Left colon (tissue), 2 donors: ENCODE results near the gene MMP14. TPM values are rescaled to one million over a fixed set of nuclear protein-coding genes. Genes with fewer than 3 reads are reported as not detected.
"Not testable (repeated sequence)": the region's sequence is repeated elsewhere in the genome, so short reads cannot be mapped to it uniquely, and the experiment has no call there.

Experiments used
- ATAC-seq: fragments of 200-7000 bp; cut with Tn5 transposase; one replicate; pipeline ENCODE4 v1.9.1; 2020; ENCODE audit warnings: mild to moderate bottlenecking, moderate library complexity
- DNase-seq, 2 donors: peaks; one replicate each; pipeline ENCODE4 v3.0.0-alpha.2; 2020
- intact Hi-C, 2 donors: fragments of 100-400 bp; cut with DNase I in 1 of 2; cut with micrococcal nuclease in 1 of 2; formaldehyde crosslinking; loops; one replicate each; pipeline versions ENCODE4 v1.11.2 to v1.14.0; 2022; cut with DNase I, micrococcal nuclease
- long read RNA-seq: library from polyadenylated mRNA; unstranded; transcript quantifications from one replicate; pipeline ENCODE4 v2.0.0, GENCODE V29; 2021
- total RNA-seq, 2 donors: library from RNA; stranded (reverse); fragmentation: NEBNext Ultra II Directional; extraction: Animal tissue kit (Norgen Biotek cat#: 25700); gene quantifications; one replicate each; pipeline ENCODE4 v1.2.1, GENCODE V29; 2021
- donor health status: DM: no; HTN: no; CAD: no.
- donor health status: DM: yes; HTN: yes; CAD: no.

MMP14 gene
- total RNA-seq = 100 to 1,000 TPM in 1 of 2 donors, 10 to 100 TPM in 1; 83.0 to 101 TPM
- long read RNA-seq, partial matches to known transcripts = 1 of 1 reads
- long read RNA-seq, other reads (novel, unspliced or antisense) = 0 of 1 reads

DNA sequence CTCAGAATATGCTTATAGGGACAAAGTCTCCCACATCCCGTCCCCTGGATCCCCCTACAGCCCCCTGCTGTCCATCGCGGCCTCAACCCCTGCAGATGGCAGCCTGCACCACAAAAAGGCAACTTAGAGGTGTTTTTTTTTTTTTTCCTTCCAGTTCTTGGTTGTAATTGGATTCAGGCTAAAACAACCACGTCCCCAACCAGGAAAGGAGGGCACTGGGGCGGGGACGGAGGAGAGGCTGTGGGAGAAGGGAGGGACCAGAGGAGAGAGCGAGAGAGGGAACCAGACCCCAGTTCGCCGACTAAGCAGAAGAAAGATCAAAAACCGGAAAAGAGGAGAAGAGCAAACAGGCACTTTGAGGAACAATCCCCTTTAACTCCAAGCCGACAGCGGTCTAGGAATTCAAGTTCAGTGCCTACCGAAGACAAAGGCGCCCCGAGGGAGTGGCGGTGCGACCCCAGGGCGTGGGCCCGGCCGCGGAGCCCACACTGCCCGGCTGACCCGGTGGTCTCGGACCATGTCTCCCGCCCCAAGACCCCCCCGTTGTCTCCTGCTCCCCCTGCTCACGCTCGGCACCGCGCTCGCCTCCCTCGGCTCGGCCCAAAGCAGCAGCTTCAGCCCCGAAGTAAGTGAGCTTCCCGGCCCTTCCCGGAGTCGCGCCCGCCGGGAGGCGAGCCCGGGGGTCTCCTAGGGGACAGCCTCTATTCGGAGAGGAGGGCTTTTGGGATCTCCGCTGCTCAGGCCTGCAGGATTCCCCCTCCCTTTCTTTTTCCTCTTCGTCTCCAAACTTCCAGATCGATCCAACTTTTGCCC, at the start of gene MMP14:
MMP14 (plus strand) TSS at position 285 of the 813 bp plus-strand sequence; CDS start at position 518, 233 bp downstream.
- intact Hi-C loops = no loop called here
- ATAC-seq = peak; percentile 81

GRCh38 chr14:22786685-22787084, 49.7 kb upstream of the MMP14 start:
- DNase-seq = no peak
- no peak for ATAC-seq

More for the DNA sequence above, at the start of gene MMP14:
- peak; percentile 78 to 79 for DNase-seq

GRCh38 chr14:22791301-22791700, 45.1 kb upstream of the MMP14 start:
- no peak for ATAC-seq
- no peak for DNase-seq
- intact Hi-C loops = no loop called here

More at GRCh38 chr14:22786685-22787084, 49.7 kb upstream of the MMP14 start:
- intact Hi-C loops = no loop called here

- ATAC-seq (no peak), DNase-seq (no peak)
- intact Hi-C loops = no loop called here
Observed at GRCh38 chr14:22792158-22792557, 44.2 kb upstream of the MMP14 start.

DNA sequence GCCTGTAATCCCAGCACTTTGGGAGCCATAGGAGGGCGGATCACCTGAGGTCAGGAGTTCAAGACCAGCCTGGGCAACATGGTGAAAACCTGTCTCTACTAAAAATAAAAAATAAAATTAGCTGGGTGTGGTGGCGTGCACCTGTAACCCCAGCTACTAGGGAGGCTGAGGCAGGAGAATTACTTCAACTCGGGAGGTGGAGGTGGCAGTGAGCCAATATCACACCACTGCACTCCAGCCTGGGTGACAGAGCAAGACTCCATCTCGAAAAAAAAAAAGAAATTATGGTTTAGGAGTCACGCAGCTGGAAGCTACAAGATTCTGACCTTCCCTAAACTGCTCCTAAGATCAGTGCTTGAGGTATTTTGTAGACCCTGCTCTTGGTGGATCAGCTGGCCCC, 42.8 kb upstream of the MMP14 start:
- intact Hi-C loops, DNase-seq, ATAC-seq: not testable (repeated sequence)

- DNase-seq (no peak), ATAC-seq (no peak)
- intact Hi-C loops = no loop called here
Observed at GRCh38 chr14:22793976-22794375, 42.4 kb upstream of the MMP14 start.

DNA sequence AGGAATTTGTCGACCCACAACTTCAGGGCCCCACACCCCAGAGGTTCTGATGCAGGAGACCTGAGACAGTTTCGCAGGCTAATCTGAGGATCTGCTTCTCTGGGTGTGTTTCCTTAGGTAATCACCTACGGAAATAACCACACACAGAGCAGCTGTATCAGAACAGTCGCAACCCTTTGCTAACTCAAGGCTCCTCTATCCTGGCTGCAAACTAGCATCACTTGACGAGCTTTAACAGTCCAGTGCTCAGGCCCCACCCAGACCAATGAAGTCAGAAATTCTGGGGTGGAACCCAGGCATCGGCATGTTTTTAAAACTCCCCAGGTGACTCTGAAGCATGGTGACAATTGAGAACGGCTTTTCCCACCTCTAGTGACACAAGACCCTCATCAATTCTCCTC, 41.8 kb upstream of the MMP14 start:
- intact Hi-C loops = no loop called here
- no peak for DNase-seq
- ATAC-seq = no peak

GRCh38 chr14:22796087-22796707, 40.2 kb upstream of the MMP14 start:
- intact Hi-C loops = no loop called here
- DNase-seq (no peak), ATAC-seq (no peak)

- DNase-seq = no peak
- intact Hi-C loops = no loop called here
- no peak for ATAC-seq
Observed at GRCh38 chr14:22797017-22797917, 39.1 kb upstream of the MMP14 start.

- DNase-seq (no peak), ATAC-seq (no peak)
- intact Hi-C loops = no loop called here
Observed at GRCh38 chr14:22798528-22798927, 37.9 kb upstream of the MMP14 start.

DNA sequence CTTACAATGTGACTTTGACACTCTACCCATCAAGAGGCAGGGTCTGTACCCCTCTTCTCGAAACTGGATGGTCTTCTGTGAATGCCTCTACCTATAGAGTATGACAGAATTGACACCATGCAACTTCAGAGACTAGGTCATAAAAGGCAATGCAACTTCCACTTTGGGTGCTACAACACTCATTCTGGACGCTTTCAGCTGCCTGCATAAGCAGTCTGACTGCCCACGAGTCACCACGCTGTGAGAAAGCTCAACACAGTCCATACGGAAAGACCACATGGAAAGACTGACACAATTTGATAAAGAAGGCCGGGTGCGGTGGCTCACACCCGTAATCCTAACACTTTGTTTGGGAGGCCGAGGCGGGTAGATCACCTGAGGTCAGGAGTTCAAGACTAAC, 36.0 kb upstream of the MMP14 start:
- ATAC-seq (no peak), DNase-seq (no peak)
- intact Hi-C loops = no loop called here

GRCh38 chr14:22801716-22802115, 34.7 kb upstream of the MMP14 start:
- intact Hi-C loops = no loop called here
- DNase-seq (no peak), ATAC-seq (no peak)

DNA sequence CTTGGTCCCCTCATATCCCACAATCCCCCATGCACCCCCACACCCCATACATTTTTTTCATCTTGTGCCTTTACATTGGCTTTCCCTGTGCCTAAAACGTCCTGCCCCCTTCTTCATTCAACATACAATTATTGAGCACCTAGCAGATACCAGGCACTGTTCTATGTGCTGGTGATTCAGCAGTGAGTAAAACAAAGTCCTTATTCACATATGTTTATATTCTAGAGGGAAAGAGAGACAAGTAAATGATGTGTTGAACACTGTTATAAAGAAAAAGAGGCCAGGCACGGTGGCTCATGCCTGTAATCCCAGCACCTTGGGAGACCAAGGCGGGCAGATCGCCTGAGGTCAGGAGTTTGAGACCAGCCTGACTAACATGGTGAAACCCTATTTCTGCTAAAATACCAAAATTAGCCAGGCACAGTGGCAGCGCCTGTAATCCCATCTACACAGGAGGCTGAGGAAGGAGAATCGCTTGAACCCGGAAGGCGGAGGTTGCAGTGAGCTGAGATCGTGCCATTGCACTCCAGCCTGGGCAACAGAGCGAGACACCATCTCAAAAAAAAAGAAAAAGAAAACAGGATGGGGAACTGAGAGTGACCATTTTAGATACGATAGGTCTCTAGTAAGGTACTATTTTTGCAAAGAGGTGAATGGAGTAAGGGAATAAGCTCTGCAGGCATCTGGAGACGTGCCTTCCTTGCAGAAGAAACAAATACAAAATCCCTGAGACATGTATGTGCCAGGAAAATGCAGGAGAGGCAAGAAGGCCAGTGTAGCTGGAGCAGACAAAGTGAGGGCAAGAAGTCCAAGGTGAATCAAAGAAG, 33.3 kb upstream of the MMP14 start:
- DNase-seq (no peak), ATAC-seq (no peak)
- intact Hi-C loops = no loop called here

GRCh38 chr14:22803687-22803974, 32.8 kb upstream of the MMP14 start:
- intact Hi-C loops = no loop called here
- DNase-seq (no peak), ATAC-seq (no peak)

DNA sequence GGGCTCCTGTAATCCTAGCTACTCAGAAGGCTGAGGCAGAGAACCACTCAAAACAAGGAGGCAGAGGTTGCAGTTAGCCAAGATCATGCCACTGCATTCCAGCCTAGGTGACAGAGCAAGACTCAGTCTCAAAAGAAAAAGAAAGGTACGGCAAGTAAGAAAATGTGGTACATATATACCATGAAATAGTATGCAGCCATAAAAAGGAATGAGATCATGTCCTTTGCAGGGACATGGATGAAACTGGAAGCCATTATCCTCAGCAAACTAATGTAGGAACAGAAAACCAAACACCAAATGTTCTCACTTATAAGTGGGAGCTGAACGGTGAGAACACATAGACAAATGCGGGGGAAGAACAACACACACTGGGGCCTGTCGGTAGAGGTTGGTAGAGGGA, 31.1 kb upstream of the MMP14 start:
- intact Hi-C loops, DNase-seq, ATAC-seq: not testable (repeated sequence)

- peak; percentile 79 for ATAC-seq
- intact Hi-C loops = no loop called here
- no peak for DNase-seq
Observed at GRCh38 chr14:22807432-22808087, 28.8 kb upstream of the MMP14 start.

DNA sequence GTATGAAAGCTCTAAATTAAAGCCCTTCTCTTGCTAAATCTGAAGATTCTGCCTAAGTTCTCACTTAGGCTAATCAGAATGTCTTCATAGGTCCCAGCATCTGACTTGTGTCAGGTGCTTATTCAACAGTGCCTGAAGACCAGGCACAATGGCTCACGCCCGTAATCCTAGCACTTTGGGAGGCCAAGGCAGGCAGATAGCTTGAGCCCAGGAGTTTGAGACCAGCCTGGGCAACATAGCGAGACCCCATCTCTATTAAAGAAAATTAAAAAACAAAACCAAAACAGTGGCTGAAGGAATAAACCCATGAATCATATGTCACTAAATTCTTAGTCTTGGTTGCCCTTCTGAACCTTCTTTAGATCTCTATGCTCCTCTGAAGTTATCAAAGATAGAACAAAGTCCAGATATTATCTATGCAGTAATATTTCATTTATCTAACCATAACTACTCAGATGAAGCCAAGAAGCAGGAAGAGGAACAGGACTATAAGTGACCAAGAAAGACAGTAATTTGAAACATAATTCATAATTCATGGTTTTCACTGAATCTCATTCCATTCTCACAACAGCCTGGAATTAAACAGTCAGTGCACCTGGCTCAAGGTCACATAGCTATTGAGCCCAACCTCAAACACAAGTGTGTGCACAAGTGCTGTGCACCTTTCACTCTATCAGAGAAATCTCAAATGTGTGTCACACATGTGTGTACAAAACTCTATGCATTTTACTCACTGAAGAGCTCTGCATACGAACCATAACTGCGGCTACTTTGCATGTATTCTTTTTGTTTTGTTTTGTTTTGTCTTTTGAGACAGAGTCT, 27.8 kb upstream of the MMP14 start:
- intact Hi-C loops = no loop called here
- no peak for DNase-seq
- peak; percentile 77 for ATAC-seq
